ENCODE measurements around the gene SIPA1.
A peak's percentile ranks its signal among the peaks of the same experiment; 100 is the strongest.

DNA sequence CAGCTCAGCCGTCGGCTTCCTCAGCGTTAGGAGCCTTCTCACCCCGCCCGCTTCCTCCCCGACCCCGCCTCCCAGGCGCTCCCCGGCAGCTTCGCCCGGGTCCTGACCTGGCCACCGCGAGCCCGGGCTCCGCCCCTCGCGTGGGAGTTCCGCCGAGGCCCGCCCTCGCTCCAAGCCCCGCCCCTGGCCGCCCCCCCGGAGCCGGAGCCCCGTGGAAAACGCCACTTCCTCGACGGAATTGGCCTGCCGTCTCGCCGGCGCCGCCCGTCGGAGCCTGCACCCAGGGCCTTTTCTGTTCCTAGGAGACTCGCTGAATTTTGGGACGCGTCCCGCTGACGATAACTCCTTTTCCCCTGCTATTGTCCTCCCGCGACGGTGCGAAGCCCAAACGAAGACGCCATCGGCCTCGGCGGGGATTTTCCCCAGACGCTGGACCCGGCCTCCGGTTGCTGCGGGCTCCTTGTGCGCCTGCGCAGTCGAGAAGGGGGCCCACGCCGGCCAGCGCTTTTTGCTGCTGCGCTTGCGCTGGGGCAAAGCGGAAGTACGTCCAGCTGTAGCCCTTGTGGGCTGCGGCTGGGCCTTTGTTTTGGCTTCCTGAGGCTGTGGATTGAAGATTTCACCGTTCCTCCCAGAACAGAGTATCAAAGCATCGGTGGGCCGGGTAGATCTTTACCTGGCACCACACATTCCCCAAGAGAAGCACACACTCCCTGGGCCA lies 14.8 kb downstream of the SIPA1 start:
- TF ChIP-seq, protein P1, sequence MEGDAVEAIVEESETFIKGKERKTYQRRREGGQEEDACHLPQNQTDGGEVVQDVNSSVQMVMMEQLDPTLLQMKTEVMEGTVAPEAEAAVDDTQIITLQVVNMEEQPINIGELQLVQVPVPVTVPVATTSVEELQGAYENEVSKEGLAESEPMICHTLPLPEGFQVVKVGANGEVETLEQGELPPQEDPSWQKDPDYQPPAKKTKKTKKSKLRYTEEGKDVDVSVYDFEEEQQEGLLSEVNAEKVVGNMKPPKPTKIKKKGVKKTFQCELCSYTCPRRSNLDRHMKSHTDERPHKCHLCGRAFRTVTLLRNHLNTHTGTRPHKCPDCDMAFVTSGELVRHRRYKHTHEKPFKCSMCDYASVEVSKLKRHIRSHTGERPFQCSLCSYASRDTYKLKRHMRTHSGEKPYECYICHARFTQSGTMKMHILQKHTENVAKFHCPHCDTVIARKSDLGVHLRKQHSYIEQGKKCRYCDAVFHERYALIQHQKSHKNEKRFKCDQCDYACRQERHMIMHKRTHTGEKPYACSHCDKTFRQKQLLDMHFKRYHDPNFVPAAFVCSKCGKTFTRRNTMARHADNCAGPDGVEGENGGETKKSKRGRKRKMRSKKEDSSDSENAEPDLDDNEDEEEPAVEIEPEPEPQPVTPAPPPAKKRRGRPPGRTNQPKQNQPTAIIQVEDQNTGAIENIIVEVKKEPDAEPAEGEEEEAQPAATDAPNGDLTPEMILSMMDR (IDR thresholded peaks at IDR 0.05), result no peak
- peak; percentile 84 to 89 (median 88) for TF ChIP-seq POLR2AphosphoS5 (IDR thresholded peaks at IDR 0.05)
